GM18861 (cell line): ENCODE results near the gene GIPR.
"Not testable (repeated sequence)": the region's sequence is repeated elsewhere in the genome, so short reads cannot be mapped to it uniquely, and the experiment has no call there.

ENCODE experiments used
- ATAC-seq: cut with Tn5 transposase; IDR thresholded peaks from one replicate; pipeline ENCODE4 v1.9.1; 2021; ENCODE audit not compliant: unreplicated experiment

Gene GIPR

GRCh38 chr19:45667620-45668341 is at the start of gene GIPR:
Gene GIPR, plus strand, starts transcription at chr19:45668221. Its CDS starts 1,300 bp downstream, at chr19:45669521.
- no peak for ATAC-seq

DNA sequence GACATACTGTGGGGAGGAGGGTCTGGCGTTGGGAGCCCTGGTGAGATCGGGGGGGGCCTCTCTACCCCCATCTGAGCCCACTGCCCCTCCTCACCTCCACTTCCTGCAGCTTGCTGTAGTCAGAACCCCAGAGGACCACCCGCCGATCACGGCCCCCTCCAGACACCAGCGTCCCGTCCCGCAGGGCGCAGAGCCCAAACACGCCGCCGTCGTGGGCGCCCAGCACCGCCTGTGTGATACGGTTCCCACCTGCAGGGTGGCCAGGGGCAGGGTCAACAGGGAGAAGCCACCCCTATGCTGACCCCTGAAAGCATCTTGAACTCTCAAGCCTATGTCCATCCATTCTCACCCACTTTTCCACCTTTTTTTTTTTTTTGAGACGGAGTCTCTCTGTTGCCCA is 46.6 kb upstream of the GIPR start:
- no peak for ATAC-seq

- no peak for ATAC-seq
Observed at GRCh38 chr19:45621976-45622503, 46.0 kb upstream of the GIPR start.

DNA sequence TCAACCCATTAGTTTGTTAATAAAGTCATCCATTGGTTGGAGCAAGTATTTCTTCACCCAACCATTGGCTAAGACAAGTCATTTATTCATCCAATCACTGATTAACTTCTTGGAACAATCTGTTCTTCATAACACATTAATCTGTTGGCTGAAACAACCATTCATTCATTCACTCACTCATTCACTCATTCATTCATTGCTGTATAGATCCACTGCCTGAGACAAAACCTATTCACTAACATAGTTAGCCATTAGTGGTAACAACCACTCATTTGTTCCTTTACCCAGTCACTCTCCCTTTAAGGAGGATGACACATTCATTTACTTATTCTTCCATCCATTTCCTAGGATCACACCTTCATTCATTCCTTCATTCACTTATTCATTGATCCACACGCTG is 44.0 kb upstream of the GIPR start:
- no peak for ATAC-seq

- ATAC-seq = not testable (repeated sequence)
Observed at GRCh38 chr19:45628219-45628618, 39.8 kb upstream of the GIPR start.

DNA sequence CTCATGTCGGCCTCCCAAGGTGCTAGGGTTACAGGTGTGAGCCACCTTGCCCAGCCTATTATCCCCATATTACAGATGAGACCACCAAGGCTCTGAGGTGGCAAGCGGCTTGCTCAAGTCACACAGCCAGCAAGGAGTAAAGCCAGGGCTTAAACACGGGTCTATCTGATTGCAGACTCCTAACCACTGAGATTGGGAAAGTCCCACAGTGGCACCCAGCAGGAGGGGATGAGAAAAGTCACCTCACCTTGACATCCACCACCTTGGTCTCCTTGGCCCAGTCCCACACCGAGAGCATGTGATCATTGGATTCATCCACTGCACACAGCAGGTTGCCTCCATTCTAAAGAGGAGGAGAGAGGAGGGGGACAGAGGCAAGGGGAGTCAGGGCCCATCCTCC is 38.3 kb upstream of the GIPR start:
- no peak for ATAC-seq

GRCh38 chr19:45630463-45630862 is 37.6 kb upstream of the GIPR start:
- no peak for ATAC-seq

DNA sequence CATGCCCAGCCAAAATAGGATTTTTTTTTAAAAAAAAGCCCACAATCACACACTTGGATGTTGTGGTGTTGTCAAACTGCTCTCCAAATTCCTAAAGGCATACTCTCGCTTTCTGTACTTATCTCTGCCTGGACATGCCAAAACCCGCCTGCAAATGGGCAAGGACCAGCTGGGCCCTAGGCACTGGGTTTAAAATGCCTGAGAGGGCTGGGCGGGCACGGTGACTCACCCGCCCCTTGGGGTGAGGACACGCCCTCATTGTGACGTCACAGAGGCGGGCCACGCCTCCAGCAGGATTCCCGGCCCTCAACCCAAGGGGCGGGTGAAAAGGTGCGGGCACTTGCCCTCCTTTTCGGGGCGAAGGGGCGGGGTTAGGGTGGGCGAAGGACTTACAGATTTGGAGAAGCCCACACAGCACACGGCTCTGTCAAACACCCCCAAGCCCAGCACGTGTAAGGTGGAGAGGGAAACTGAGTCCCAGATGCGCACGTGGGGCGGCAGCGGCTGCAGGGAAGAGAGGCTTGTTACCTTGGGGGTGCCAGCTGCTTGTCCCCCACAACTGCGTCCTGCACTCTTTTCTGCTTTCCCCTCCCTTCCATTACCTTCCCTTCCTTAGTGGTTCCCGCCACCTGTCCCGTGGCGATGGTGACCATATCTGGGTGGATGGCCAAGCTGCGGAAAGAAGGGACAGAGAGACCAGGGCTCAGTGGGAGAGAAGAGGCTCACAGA is 35.4 kb upstream of the GIPR start:
- ATAC-seq = no peak

DNA sequence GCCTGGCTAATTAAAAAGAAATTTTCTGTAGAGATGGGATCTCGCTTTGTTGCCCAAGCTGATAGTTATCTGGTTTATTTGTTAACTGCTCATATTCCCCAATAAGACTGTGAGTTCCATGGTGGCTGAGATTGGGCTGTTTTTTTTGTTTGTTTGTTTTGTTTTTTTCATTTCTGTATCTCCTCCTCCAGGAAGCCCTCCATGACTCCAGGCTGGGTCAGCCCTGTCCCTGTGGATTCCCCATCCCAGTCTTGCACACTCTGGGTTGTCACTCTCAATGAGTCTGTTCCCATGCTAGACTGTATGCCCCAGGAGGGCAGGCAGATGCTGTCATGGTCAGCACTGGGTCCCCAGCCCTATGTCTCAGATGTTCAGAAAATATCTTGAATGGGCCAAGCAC is 31.7 kb upstream of the GIPR start:
- no peak for ATAC-seq

DNA sequence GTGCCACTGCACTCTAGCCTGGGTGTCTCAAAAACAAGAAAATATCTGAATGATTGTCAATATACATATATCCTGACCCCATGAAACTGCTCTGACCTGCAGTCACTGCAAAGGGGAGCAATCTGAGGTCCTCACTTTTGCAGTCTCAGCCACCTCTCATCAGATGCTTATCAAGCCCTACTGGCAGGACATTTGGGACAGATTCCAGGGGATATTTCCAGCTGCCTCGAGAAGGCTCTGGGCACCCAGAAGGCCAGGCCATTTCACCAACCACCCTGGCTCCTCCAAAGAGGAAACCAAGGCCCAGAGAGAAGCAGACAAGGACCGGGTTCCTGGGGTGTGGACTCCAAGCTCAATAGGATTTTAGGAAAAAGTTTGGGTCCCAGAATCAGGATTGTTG is 31.1 kb upstream of the GIPR start:
- ATAC-seq = no peak

DNA sequence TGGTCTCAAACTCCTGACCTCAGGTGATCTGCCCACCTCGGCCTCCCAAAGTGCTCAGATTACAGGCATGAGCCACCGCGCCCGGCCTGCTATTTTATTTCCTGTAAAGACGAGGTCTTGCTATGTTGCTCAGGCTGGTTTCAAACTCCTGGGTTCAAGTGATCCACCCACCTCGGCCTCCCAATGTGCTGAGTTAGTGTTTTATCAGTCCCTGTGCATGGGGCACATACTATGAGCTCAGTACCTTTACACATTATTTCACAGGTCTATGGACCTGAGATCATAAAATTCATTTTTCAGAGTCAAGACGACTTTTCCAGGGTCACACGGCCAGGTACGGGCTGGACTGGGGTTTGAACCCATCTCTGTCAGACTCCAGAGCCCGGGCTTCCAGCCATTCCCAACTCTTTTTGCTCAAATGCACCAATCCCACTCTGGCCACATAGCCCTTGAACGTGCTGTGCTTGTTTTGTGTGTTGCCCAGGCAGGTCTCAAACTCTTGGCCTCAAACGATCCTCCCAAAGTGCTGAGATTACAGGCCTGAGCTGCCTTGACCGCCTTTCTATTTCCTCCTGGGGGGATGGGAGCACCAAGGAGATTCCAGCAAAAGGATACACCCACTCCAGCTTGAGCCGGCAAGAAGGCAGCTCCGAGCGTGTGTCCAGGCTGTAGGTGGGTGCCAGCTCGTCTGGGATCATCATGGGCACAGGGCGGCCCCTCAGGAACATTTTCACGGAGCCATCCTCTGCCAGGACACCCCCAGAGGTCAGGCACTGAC is 29.9 kb upstream of the GIPR start:
- ATAC-seq = no peak

DNA sequence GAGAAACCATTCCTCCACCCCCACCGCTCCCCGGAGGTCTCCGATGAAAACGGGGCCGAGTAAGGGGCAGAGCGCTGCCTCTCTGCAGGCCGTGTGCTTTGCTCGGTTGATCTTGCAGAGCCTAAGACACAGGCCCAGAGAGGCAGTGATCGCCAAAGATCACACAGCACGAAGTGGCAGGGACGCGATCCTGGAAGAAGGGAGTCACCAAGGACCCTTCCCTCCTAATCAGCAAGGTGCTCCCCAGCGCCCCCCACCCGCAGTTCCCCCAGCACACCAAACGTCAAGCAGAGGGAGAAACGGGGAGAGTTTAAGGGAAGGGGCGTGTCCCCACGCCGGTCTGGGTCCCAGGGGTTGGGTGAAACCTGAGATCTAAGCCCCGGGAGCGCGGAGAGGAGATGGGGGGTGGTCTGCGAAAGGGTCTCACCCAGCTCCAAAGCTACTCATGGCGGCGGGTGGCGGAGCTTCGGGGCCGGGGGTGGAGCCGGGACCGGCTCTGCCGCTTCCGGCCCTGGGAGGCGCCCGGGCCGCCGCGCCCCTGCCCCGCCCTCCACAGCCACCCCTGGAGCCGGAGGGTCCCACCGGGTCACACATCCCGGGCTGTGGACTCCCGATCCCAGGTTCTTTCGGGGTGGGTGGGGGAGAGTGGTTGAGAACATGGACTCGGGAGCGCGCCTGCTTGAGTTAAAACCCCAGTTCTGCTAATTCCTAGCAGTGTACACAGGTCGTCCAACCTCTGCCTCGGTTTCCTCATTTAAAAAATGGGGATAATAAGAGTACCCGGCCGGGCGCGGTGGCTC is 28.9 kb upstream of the GIPR start, which contains the start of gene EML2:
TSS of gene EML2 (minus strand) at position 468 of the 800 bp plus-strand sequence. CDS start at position 447, 21 bp downstream.
- no peak for ATAC-seq

DNA sequence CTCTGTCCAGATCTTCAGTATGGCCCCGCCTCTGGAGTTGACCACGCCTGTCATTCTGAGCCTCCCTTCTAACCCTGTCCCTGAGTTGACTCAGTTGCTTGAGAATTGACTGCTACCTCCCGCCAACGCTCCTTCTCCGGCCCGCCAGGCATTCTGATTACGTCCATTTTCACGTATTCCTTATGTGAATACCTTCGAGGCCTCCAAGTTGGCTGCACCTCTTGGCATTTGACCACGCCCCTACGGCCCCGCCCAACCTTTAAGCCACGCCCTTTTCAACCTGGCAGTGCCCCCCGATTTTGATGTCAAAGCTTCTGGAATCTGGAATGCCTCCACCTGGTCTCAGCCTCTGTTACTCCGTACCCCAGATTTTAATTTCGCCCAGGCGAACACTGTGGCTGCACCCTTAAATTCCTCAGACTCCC is 27.2 kb upstream of the GIPR start:
- ATAC-seq = no peak

- peak; percentile 29 for ATAC-seq
Observed at GRCh38 chr19:45641274-45642105, 26.5 kb upstream of the GIPR start.

DNA sequence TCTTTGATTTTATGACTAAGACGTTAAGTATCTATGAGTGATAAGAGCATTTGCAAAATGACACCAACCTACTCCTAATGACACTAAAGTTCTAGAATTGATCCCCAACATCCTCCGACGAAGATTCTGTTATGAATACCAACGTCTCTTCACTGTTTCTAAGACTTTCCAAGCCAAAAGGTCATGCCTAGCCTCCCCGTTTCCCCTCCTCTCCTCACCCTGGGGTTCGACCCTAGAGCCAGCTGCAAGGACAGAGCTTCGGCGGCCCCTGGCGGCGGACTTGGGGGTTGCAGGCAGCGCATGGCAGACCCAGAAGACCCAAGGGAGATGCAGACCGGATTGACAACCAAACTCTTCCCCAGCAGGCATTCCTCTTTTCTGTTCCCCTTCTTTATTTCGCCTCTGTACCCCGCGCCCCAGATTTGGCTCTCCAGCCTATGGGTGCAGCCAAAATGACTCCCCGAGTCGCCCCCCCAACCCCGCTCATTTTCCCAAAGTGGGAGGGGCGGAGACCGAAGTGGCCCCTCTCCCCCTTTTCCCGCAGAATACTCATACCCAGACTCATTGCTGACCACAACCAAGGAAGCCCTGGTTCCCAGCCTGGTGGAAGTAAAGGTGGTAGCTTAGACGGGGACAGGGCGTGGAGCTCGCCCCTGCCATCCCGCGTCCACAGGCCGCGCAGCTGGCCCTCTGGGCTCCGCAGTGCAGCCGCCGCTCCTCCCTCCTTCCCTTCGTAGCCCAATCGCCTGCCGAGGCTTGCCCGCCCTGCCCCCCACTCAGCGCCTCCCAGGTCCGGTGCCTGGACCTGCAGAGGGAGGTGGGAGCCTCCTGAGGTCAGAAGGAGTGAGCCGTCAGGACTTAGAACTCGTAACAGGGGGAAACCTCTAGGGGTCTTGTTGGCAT is 24.7 kb upstream of the GIPR start:
- ATAC-seq = no peak

DNA sequence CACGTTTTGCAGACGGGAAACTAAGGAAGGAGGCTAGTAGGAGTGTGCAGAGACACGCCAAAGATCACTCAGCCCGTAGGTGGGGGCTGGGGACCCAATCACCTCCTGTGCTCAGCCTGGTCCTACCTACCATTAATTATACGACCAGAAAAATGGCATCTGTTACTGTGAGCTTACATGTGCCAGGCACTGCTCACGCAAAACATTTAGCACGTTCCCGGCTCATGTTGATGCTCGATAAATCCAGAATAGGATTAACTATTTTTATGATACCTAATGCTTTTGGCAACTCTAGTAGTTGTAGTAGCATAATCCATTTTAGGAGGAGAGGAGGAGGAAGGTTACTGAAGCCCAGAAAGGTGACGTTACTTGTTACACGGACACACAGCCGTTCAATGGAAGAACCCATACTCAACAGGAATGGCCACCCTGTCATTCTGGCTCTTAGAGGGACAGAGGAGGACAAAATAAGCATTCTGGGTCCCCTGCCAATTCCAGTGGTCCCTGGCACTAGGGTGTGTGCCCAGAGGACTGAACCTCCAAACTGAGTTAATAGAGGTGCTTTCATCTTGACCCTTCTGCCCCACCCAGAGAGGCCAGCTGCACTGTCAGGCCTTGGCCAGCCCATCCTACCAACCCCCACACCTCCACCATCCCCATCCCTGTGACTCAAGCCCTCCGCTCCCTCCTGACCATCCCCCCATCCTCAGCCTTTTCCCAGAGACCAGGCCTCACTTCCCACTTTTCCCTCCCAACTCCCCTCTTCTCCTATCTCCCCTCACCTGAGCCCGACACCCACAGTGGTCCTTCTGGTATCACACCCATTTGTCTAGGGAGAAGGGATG is 23.9 kb upstream of the GIPR start:
- no peak for ATAC-seq

GRCh38 chr19:45645068-45645630 is 22.9 kb upstream of the GIPR start:
- ATAC-seq = no peak
